Astrocyte of the spinal cord (primary cell): ENCODE data around the gene DRD2.

Experiments used
- DNase-seq: peaks from one replicate; pipeline ENCODE4 v3.0.0; 2011; ENCODE audit warnings: low read depth, low spot score
- H3K4me3 ChIP-seq: 2 replicates; pipeline ENCODE4 v1.5.1; 2011; ENCODE audit warnings: low read depth, mild to moderate bottlenecking, low read length, moderate library complexity
- in situ Hi-C: cut with HindIII; loops from 2 replicates; pipeline ENCODE4 v1.10.0; 2017; ENCODE audit warnings: low sequenced_read_pairs
- TF ChIP-seq, protein P1 (sequence below): IDR thresholded peaks from 2 replicates; pipeline ENCODE4 v1.5.1; 2012; ENCODE audit warnings: low read depth, mild to moderate bottlenecking, low read length, inconsistent platforms

DRD2 gene

DNA sequence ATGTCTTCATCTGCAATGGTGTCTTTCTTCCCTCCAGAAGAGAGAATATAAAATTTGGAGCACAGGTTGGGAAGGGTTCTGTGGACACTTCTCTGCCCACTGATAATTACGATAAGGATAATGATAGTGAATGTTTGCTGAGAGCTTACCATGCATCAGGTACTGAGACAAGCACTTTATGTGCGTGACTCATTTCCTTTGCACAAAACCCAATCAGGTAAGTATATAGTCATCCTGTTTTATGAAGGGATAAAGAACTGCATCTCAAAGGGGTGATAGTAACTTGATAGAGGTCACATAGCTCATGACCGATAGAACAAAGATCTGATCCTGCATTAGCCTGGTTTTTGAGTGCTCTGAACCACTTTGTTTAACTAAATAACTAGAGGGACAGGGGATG is 9.4 kb downstream of the DRD2 start:
- H3K4me3 ChIP-seq: no peak overlapping the region
- in situ Hi-C loops: no loop called here
- TF ChIP-seq, protein P1, sequence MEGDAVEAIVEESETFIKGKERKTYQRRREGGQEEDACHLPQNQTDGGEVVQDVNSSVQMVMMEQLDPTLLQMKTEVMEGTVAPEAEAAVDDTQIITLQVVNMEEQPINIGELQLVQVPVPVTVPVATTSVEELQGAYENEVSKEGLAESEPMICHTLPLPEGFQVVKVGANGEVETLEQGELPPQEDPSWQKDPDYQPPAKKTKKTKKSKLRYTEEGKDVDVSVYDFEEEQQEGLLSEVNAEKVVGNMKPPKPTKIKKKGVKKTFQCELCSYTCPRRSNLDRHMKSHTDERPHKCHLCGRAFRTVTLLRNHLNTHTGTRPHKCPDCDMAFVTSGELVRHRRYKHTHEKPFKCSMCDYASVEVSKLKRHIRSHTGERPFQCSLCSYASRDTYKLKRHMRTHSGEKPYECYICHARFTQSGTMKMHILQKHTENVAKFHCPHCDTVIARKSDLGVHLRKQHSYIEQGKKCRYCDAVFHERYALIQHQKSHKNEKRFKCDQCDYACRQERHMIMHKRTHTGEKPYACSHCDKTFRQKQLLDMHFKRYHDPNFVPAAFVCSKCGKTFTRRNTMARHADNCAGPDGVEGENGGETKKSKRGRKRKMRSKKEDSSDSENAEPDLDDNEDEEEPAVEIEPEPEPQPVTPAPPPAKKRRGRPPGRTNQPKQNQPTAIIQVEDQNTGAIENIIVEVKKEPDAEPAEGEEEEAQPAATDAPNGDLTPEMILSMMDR: no peak
- DNase-seq: no peak

DNA sequence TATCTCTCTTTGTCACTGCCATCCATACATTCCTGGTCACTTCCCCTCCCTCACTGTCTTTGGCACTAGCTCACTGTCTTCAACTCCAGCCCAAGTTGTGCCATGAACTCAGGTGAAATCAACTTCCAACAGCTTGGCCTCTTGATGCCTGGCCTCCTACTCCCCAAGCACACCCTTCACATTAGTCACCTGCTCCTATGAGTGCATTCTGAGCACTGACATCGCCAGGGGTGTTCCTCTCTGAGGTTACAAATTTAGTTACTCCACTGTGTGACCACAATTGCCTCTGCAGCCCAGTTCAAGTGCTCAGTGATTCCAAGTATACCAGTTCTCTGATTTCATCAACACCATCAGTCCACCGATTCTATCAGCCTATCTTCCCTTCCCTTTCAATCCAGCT is 10.8 kb downstream of the DRD2 start:
- H3K4me3 ChIP-seq: no peak overlapping the region
- in situ Hi-C loops: no loop called here
- no peak for DNase-seq
- TF ChIP-seq, protein P1: no peak

DNA sequence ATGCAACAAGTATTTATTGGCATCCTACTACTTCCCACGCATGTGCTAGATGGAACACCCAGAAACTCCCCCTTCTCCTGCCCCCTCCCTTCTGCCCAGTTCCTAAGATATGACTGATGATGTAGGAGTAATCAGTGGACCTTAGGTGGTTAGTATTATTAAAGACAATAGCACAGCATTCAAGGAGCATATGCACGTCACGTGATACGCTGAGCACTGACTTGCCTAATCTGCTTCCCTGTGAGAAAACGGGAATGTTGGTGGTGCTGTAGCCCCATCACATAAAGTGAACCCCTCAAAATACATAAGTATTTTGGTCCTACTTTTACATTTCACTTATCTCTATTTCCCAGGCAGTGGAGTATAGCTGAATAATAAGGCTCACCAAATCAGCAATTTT is 12.4 kb downstream of the DRD2 start:
- DNase-seq: no peak
- TF ChIP-seq, protein P1: no peak
- in situ Hi-C loops: no loop called here
- no peak overlapping the region for H3K4me3 ChIP-seq

DNA sequence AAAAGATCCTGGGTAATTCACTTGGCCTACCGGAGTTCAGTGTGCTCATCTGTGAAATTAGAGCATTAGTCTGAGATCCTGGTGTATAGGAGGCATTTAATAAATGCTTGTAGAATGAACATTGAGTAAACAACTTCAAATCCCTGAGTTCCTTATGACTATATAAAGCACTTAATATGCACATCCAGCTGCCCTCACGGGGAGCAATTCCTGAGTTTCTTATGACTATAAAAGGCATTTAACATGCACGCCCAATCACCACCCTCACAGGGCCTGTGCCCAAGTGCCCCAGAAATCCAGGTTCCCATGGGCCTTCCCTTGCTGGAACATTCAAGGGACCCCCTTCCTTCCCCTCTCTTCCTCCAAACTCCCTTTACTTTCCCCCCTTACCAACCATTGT is 13.6 kb downstream of the DRD2 start:
- H3K4me3 ChIP-seq: no peak overlapping the region
- DNase-seq: no peak
- in situ Hi-C loops: no loop called here
- TF ChIP-seq, protein P1: no peak

DNA sequence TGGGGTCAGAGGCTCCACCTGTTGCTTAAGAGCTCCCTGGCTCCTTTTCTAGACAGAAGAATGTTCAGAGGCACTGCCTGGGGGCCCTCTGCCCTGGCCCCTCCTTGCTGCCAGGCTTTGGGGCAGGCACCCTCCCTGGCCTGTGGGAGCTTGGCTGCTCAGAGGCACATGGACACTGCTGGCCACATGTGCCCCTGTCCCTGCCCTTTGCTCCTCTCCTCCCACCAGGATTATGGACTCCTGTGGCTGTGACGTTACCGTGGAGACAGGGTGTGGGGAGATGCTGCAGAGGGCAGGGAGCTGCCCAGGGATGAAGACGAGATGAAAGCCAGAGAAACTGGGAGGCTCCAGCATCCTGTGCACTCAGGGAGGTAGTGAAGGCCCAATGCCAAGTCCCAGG is 14.7 kb downstream of the DRD2 start:
- DNase-seq: no peak
- H3K4me3 ChIP-seq: no peak overlapping the region
- TF ChIP-seq, protein P1: no peak
- in situ Hi-C loops: no loop called here

DNA sequence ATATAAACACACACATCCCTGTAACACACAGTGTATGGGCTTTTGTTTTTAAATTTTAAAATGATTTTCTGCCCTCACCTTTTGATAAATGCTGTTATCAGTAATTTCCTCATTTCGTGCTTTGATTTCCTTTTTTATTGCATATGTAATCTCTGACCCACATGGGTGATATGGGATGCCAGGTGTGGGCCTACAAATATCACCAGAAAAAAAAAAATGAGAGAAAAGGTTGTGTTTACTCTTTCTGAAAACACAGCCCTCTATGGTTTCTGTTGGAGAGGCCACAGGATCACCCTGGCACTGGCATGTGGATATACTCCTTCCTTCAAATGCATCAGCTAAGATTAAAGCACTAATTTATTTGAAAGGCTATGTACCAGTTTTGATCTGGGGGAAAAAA is 17.0 kb downstream of the DRD2 start:
- no peak overlapping the region for H3K4me3 ChIP-seq
- in situ Hi-C loops: no loop called here
- no peak for DNase-seq
- TF ChIP-seq, protein P1: no peak

DNA sequence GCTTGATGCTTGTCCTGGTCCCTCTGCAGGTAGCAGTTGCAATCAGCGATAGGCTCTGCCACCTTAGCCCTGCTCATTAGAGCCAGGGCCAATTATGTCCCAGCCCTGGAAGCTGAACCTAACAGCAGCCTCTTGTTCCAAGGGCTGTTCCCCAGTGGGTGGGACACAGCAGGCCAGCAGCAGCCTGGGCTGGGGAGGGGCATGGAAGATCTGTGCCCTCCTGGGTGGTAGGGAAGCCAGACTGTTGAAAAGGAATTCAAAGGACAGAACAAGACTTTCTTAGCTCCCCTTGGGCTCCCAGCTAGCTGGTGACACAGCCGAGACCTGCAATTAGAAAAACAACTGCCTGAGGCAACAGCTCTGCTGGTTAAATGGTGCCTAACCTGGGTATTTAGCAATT is 17.4 kb downstream of the DRD2 start:
- DNase-seq: no peak
- no peak overlapping the region for H3K4me3 ChIP-seq
- in situ Hi-C loops: no loop called here
- TF ChIP-seq, protein P1: no peak
